ENCODE data around the gene MRGPRG.

Gene MRGPRG

DNA sequence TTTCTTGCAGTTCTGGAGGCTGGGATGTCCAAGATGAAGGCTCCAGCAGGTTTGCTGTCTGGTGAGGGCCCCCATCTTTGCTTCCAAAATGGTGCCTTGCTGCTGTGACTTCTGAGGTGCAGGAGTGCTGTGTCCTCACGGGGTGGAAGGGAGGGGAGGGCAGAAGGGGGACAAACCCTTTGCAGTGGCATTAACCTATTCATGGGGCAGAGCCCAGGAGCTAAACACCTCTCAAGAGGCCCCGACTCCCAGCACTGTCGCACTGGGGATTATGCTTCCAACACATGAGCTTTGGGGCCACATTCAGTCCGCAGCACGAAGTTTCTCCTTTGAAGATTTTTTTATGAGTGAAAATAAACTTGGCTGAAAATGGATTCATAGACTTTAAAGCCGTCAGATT lies 28.0 kb downstream of the MRGPRG start:
- peaks cover 2% of the 10 kb centered on the region for H3K27me3 ChIP-seq (ENCODE audit: insufficient read depth, low read length)
- H2AFZ ChIP-seq (ENCODE audit: low read depth, low read length) = no peak overlapping the region
- peaks cover 2% of the 10 kb centered on the region for H3K9me3 ChIP-seq (ENCODE audit: low read length)
- H3K4me3 ChIP-seq (ENCODE audit: low read length) = no peak overlapping the region
- no peaks in the 10 kb centered on the region for H3K4me1 ChIP-seq (ENCODE audit: insufficient read depth, low read length)
- H3K36me3 ChIP-seq (ENCODE audit: insufficient read depth, low read length) = no peaks in the 10 kb centered on the region

DNA sequence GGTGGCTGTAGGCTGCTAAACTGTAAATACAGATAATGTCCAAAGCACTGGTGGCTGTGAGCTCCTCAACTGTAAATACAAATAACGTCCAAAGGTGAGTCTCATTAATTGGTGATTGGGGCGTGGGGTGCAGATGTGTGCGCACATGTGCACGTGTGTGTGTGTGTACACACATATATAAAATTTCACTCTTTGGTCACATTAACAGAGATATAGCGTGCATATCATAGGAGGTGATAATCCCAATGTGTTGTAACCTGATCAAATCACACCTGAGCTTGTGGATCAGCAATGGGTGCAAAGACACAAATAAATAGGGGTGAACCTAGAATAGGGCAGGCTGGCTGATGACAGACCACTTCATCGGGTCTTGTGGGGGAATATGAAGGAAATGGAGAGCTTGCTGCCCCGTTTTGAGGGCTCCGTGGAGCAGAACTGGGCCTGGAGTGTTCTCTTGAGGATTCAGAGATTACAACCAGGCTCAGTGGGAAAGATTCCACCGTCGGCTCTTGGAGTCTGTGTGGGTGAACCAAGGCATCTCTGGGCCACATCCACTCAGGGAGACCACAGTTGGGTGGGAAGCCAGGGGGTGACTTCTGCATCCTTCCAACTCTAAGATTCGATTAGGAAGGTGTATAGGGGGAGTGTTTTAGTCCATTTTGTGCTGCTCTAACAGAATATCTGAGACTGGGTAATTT lies 28.6 kb downstream of the MRGPRG start:
- Histone ChIP-seq H2AFZ (ENCODE audit: low read depth, low read length) (no peak overlapping the region), H3K9me3 (ENCODE audit: low read length) (peaks cover 2% of the 10 kb centered on the region), H3K27me3 (ENCODE audit: insufficient read depth, low read length) (peaks cover 2% of the 10 kb centered on the region), H3K36me3 (ENCODE audit: insufficient read depth, low read length) (no peaks in the 10 kb centered on the region), H3K4me3 (ENCODE audit: low read length) (no peak overlapping the region), H3K4me1 (ENCODE audit: insufficient read depth, low read length) (no peaks in the 10 kb centered on the region)

- Histone ChIP-seq H3K4me1 (ENCODE audit: insufficient read depth, low read length) (no peaks in the 10 kb centered on the region), H3K36me3 (ENCODE audit: insufficient read depth, low read length) (no peaks in the 10 kb centered on the region), H3K9me3 (ENCODE audit: low read length) (peaks cover 2% of the 10 kb centered on the region), H2AFZ (ENCODE audit: low read depth, low read length) (no peak overlapping the region), H3K4me3 (ENCODE audit: low read length) (no peak overlapping the region), H3K27me3 (ENCODE audit: insufficient read depth, low read length) (peaks cover 2% of the 10 kb centered on the region)
Observed at GRCh38 chr11:3189196-3189843, 29.3 kb downstream of the MRGPRG start.

- H3K36me3 ChIP-seq (ENCODE audit: insufficient read depth, low read length) = no peaks in the 10 kb centered on the region
- peaks cover 2% of the 10 kb centered on the region for H3K27me3 ChIP-seq (ENCODE audit: insufficient read depth, low read length)
- H3K4me3 ChIP-seq (ENCODE audit: low read length) = no peak overlapping the region
- H3K4me1 ChIP-seq (ENCODE audit: insufficient read depth, low read length) = no peaks in the 10 kb centered on the region
- no peak overlapping the region for H2AFZ ChIP-seq (ENCODE audit: low read depth, low read length)
- peaks cover 2% of the 10 kb centered on the region for H3K9me3 ChIP-seq (ENCODE audit: low read length)
Observed at GRCh38 chr11:3188496-3189195, 30.0 kb downstream of the MRGPRG start.

DNA sequence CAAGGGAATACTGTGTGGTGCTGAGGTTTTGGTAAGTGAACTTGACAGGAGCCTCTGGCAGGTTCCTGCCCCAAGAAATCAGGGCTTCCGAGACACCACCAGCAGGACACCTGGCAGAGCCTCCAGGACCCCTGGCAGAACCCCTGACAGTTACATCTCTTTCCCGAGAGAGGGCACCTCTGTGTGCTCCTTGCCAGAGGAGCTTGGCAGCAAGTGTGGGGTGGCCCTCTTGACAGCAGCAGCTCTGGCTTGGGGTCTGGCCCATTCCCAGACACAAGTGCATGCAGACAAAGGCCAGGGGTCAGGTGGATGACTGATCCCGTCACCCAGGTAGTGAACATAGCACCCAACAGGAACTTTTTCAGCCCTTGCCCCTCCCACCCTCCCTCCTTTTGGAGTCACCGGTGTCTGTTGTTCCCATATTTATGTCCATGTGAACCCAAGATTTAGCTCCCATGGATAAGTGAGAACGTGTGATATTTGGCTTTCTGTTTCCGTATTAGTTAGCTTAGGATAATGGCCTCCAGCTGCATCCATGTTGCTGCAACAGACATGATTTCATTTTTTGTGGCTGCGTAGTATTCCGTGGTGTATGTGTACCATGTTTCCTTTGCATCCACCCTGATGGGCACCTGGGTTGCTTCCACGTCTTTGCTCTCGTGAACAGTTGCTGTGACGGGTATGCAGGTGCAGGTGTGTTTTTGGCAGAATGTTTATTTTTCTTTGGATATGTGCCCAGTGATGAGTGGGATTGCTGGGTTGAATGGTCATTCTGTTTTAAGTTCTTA lies 32.3 kb downstream of the MRGPRG start:
- H3K4me3 ChIP-seq (ENCODE audit: low read length) = no peak overlapping the region
- H3K9me3 ChIP-seq (ENCODE audit: low read length) = peaks cover 2% of the 10 kb centered on the region

GRCh38 chr11:3184732-3185347 lies 33.8 kb downstream of the MRGPRG start:
- no peak overlapping the region for H2AFZ ChIP-seq (ENCODE audit: low read depth, low read length)
- no peaks in the 10 kb centered on the region for H3K4me1 ChIP-seq (ENCODE audit: insufficient read depth, low read length)
- no peak overlapping the region for H3K4me3 ChIP-seq (ENCODE audit: low read length)
- H3K27me3 ChIP-seq (ENCODE audit: insufficient read depth, low read length) = peaks cover 2% of the 10 kb centered on the region
- no peaks in the 10 kb centered on the region for H3K36me3 ChIP-seq (ENCODE audit: insufficient read depth, low read length)
- peaks cover 2% of the 10 kb centered on the region for H3K9me3 ChIP-seq (ENCODE audit: low read length)

More for the DNA sequence above, 32.3 kb downstream of the MRGPRG start:
- Histone ChIP-seq H2AFZ (ENCODE audit: low read depth, low read length) (no peak overlapping the region), H3K36me3 (ENCODE audit: insufficient read depth, low read length) (no peaks in the 10 kb centered on the region), H3K27me3 (ENCODE audit: insufficient read depth, low read length) (peaks cover 2% of the 10 kb centered on the region), H3K4me1 (ENCODE audit: insufficient read depth, low read length) (no peaks in the 10 kb centered on the region)

DNA sequence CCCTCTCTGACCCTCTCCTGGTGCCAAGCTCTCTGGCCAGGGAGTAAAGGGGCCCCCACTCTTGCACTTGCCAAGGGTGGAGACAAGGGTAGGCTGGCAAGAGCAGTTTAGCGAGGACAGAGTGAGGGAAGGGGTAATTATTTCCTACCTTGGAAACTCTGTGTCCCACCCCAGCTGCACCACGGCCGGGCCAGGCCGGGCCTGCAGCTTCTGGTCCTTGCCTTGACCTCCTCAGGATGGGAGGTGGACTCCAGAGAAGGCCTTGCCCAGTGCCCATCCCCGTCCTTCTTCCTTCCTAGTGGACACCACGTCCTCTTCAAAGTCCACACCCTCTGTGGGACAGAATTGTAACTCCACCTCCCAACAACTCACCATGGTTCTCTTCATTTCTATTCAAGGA lies 35.1 kb downstream of the MRGPRG start:
- no peak overlapping the region for H3K4me3 ChIP-seq (ENCODE audit: low read length)
- no peaks in the 10 kb centered on the region for H3K36me3 ChIP-seq (ENCODE audit: insufficient read depth, low read length)
- no peaks in the 10 kb centered on the region for H3K4me1 ChIP-seq (ENCODE audit: insufficient read depth, low read length)
- peaks cover under 1% of the 10 kb centered on the region for H3K27me3 ChIP-seq (ENCODE audit: insufficient read depth, low read length)
- peaks cover 1% of the 10 kb centered on the region for H3K9me3 ChIP-seq (ENCODE audit: low read length)
- H2AFZ ChIP-seq (ENCODE audit: low read depth, low read length) = no peak overlapping the region

GRCh38 chr11:3182462-3182852 lies 36.2 kb downstream of the MRGPRG start:
- no peak overlapping the region for H2AFZ ChIP-seq (ENCODE audit: low read depth, low read length)
- no peaks in the 10 kb centered on the region for H3K4me1 ChIP-seq (ENCODE audit: insufficient read depth, low read length)
- no peaks in the 10 kb centered on the region for H3K27me3 ChIP-seq (ENCODE audit: insufficient read depth, low read length)

GRCh38 chr11:3181725-3182461 lies 36.7 kb downstream of the MRGPRG start:
- H3K4me1 ChIP-seq (ENCODE audit: insufficient read depth, low read length) = no peaks in the 10 kb centered on the region
- no peaks in the 10 kb centered on the region for H3K9me3 ChIP-seq (ENCODE audit: low read length)
- H2AFZ ChIP-seq (ENCODE audit: low read depth, low read length) = no peak overlapping the region
- no peak overlapping the region for H3K4me3 ChIP-seq (ENCODE audit: low read length)
- no peaks in the 10 kb centered on the region for H3K27me3 ChIP-seq (ENCODE audit: insufficient read depth, low read length)
- no peaks in the 10 kb centered on the region for H3K36me3 ChIP-seq (ENCODE audit: insufficient read depth, low read length)

More at GRCh38 chr11:3182462-3182852, 36.2 kb downstream of the MRGPRG start:
- no peaks in the 10 kb centered on the region for H3K9me3 ChIP-seq (ENCODE audit: low read length)
- H3K4me3 ChIP-seq (ENCODE audit: low read length) = no peak overlapping the region
- H3K36me3 ChIP-seq (ENCODE audit: insufficient read depth, low read length) = no peaks in the 10 kb centered on the region

GRCh38 chr11:3180869-3181268 lies 37.7 kb downstream of the MRGPRG start:
- H3K4me3 ChIP-seq (ENCODE audit: low read length) = no peak overlapping the region
- peaks cover 1% of the 10 kb centered on the region for H3K9me3 ChIP-seq (ENCODE audit: low read length)

GRCh38 chr11:3178349-3178748 lies 40.3 kb downstream of the MRGPRG start:
- H3K9me3 ChIP-seq (ENCODE audit: low read length) = peaks cover 6% of the 10 kb centered on the region
- H3K4me3 ChIP-seq (ENCODE audit: low read length) = no peak overlapping the region
- H3K4me1 ChIP-seq (ENCODE audit: insufficient read depth, low read length) = no peaks in the 10 kb centered on the region
- no peaks in the 10 kb centered on the region for H3K27me3 ChIP-seq (ENCODE audit: insufficient read depth, low read length)
- no peak overlapping the region for H2AFZ ChIP-seq (ENCODE audit: low read depth, low read length)
- H3K36me3 ChIP-seq (ENCODE audit: insufficient read depth, low read length) = no peaks in the 10 kb centered on the region

More at GRCh38 chr11:3180869-3181268, 37.7 kb downstream of the MRGPRG start:
- no peaks in the 10 kb centered on the region for H3K27me3 ChIP-seq (ENCODE audit: insufficient read depth, low read length)
- no peak overlapping the region for H2AFZ ChIP-seq (ENCODE audit: low read depth, low read length)
- no peaks in the 10 kb centered on the region for H3K4me1 ChIP-seq (ENCODE audit: insufficient read depth, low read length)
- no peaks in the 10 kb centered on the region for H3K36me3 ChIP-seq (ENCODE audit: insufficient read depth, low read length)

DNA sequence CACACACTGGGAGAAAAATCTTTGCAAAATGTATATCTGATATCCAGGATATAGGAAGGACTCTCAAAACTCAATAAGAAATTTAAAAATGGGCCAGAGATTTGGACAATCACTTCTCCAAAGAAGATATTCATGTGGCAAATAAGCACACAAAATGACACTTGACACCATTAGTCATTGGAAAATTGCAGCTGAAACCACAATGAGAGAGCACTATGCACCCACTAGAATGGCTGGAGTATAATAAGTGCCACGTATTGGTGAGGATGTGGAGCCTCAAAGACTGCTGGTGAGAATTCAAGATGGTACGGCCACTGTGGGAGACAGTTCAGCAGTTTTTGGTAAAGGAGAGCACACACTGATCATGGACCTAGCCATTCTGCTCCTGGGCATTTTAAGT lies 40.7 kb downstream of the MRGPRG start:
- H3K4me1 ChIP-seq (ENCODE audit: insufficient read depth, low read length) = no peaks in the 10 kb centered on the region
- peaks cover 6% of the 10 kb centered on the region for H3K9me3 ChIP-seq (ENCODE audit: low read length)
- H2AFZ ChIP-seq (ENCODE audit: low read depth, low read length) = no peak overlapping the region
- no peak overlapping the region for H3K4me3 ChIP-seq (ENCODE audit: low read length)
- H3K27me3 ChIP-seq (ENCODE audit: insufficient read depth, low read length) = no peaks in the 10 kb centered on the region
- H3K36me3 ChIP-seq (ENCODE audit: insufficient read depth, low read length) = no peaks in the 10 kb centered on the region
